SJCRH30 (cell line): ENCODE measurements around the gene ZNF497. TPM values are rescaled to one million over a fixed set of nuclear protein-coding genes. Genes with fewer than 3 reads are reported as not detected.
"Not testable (repeated sequence)": the region's sequence is repeated elsewhere in the genome, so short reads cannot be mapped to it uniquely, and the experiment has no call there.

Source experiments
- DNase-seq, 2 experiments: peaks; one replicate each; pipeline ENCODE4 v3.0.0-alpha.2; 2015 to 2020
- H3K27ac ChIP-seq: fragments of 250-450 bp; sonication (Bioruptor Pico); 2 replicates; pipeline ENCODE4 v1.5.1; 2020; ENCODE audit warnings: mild to moderate bottlenecking, moderate library complexity
- H3K27me3 ChIP-seq: fragments of 250-450 bp; sonication (Bioruptor Pico); 2 replicates; pipeline ENCODE4 v1.5.1; 2020; ENCODE audit warnings: mild to moderate bottlenecking, moderate library complexity
- H3K36me3 ChIP-seq: fragments of 250-450 bp; sonication (Bioruptor Pico); 2 replicates; pipeline ENCODE4 v1.5.1; 2020; ENCODE audit warnings: mild to moderate bottlenecking, moderate library complexity
- H3K4me1 ChIP-seq: fragments of 250-450 bp; sonication (Bioruptor Pico); 2 replicates; pipeline ENCODE4 v1.5.1; 2020; ENCODE audit warnings: mild to moderate bottlenecking, moderate library complexity
- H3K4me3 ChIP-seq: fragments of 250-450 bp; sonication (Bioruptor Pico); 2 replicates; pipeline ENCODE4 v1.5.1; 2020; ENCODE audit warnings: mild to moderate bottlenecking, moderate library complexity
- H3K9me3 ChIP-seq: fragments of 250-450 bp; sonication (Bioruptor Pico); replicated peaks from 2 replicates; pipeline ENCODE4 v1.5.1; 2020; ENCODE audit warnings: mild to moderate bottlenecking, moderate library complexity
- total RNA-seq: library from RNA; depleted of rRNA; stranded (reverse); fragments of >200 nt; shearing (Covaris generic); gene quantifications from 2 replicates; pipeline ENCODE4 v1.2.3, GENCODE V29; 2014

The ZNF497 gene
- total RNA-seq, 1 experiment from 2014 or later: 0.45 TPM

- H3K4me1 ChIP-seq: no peaks in the 10 kb centered on the region
- peak; percentile 96 to 97 for DNase-seq
- peak within 1 kb of the TSS; percentile 70 for H3K27ac ChIP-seq
- H3K4me3 ChIP-seq: peak within 1 kb of the TSS; percentile 90
- H3K9me3 ChIP-seq: no peaks in the 10 kb centered on the region
- no peaks in the 10 kb centered on the region for H3K27me3 ChIP-seq
- H3K36me3 ChIP-seq: 0 out of 2 replicates have a peak, but pooled peaks cover 4% of the 10 kb centered on the region
These were observed 35.4 kb downstream of the ZNF497 start, which contains the start of gene ZSCAN22 for GRCh38 chr19:58326914-58327726. ZSCAN22 (plus strand) TSS chr19:58326994; CDS start chr19:58334803, 7,809 bp downstream.

- H3K36me3 ChIP-seq: 0 out of 2 replicates have a peak, but pooled peaks cover 4% of the 10 kb centered on the region
- no peak for DNase-seq
- peak overlapping the region; percentile 90 for H3K4me3 ChIP-seq
- no peaks in the 10 kb centered on the region for H3K27me3 ChIP-seq
- no peaks in the 10 kb centered on the region for H3K4me1 ChIP-seq
- peak overlapping the region; percentile 70; the same call in 1 of the 2 replicates for H3K27ac ChIP-seq
- no peaks in the 10 kb centered on the region for H3K9me3 ChIP-seq
These were observed 36.0 kb downstream of the ZNF497 start for GRCh38 chr19:58326501-58326913.

GRCh38 chr19:58325311-58326022, 37.1 kb downstream of the ZNF497 start:
- H3K4me1 ChIP-seq: no peaks in the 10 kb centered on the region
- no peak for DNase-seq
- H3K27me3 ChIP-seq: no peaks in the 10 kb centered on the region
- no peak overlapping the region for H3K4me3 ChIP-seq
- 0 out of 2 replicates have a peak, but pooled peaks cover 4% of the 10 kb centered on the region for H3K36me3 ChIP-seq
- no peaks in the 10 kb centered on the region for H3K9me3 ChIP-seq
- H3K27ac ChIP-seq: no peak overlapping the region

DNA sequence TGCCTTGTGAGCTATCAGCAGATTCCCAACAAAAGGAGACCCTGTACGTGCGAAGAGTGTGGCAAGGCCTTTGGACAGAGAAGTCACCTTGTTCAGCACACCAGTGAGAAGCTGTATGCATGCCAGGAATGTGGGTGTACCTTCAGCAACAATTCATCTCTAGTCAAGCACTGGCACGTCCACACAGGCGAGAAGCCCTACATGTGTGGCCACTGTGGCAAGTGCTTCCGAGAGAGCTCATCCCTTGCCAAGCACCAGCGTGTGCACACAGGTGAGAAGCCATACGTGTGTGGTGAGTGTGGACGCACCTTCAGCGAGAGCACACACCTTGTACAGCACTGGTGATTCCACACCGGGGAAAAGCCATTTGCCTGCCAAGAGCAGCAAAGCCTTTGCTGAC, 43.3 kb downstream of the ZNF497 start:
- Histone ChIP-seq H3K27ac (no peak overlapping the region), H3K4me3 (no peak overlapping the region), H3K4me1 (no peaks in the 10 kb centered on the region), H3K9me3 (no peaks in the 10 kb centered on the region), H3K27me3 (no peaks in the 10 kb centered on the region), H3K36me3 (peaks cover 15% of the 10 kb centered on the region)
- DNase-seq: no peak

- Histone ChIP-seq H3K4me3 (no peak overlapping the region), H3K27me3 (no peaks in the 10 kb centered on the region), H3K36me3 (peaks cover 23% of the 10 kb centered on the region), H3K27ac (no peak overlapping the region), H3K4me1 (no peaks in the 10 kb centered on the region), H3K9me3 (no peaks in the 10 kb centered on the region; the same call in 1 of the 2 replicates)
- DNase-seq: no peak
These were observed 44.3 kb downstream of the ZNF497 start for GRCh38 chr19:58318297-58318696.

- peak; percentile 25 to 69 for DNase-seq
- Histone ChIP-seq H3K4me3 (no peak overlapping the region), H3K36me3 (peaks cover 30% of the 10 kb centered on the region), H3K4me1 (no peaks in the 10 kb centered on the region), H3K27me3 (no peaks in the 10 kb centered on the region), H3K9me3 (no peaks in the 10 kb centered on the region; the same call in 1 of the 2 replicates), H3K27ac (no peak overlapping the region)
These were observed 45.0 kb downstream of the ZNF497 start for GRCh38 chr19:58317476-58318072.

- Histone ChIP-seq H3K27me3 (no peaks in the 10 kb centered on the region), H3K36me3 (peaks cover 47% of the 10 kb centered on the region), H3K27ac (no peak overlapping the region)
These were observed 47.0 kb downstream of the ZNF497 start for GRCh38 chr19:58315580-58315979.

DNA sequence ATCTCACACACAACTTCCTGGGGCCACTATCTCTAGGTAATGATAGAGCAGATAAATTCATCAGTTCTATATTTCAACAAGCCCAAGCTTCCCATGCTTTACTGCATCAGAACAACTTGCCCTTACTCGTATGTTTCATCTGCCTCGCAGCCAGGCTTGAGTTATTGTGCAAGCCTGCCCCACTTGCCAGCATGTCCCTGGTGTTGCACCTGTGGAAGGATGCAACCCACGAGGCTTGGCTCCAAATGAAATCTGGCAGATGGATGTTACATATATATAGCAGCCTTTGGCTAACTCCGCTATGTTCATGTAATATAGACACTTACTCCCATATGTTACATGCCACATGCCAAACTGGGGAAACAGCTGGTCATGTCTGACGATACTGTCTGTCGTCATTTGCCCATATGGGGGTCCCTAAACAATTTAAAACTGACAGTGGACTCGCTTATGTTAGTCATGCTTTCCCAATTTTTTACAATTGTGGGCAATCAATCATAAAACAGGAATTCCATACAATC, 51.1 kb downstream of the ZNF497 start:
- no peaks in the 10 kb centered on the region for H3K4me1 ChIP-seq
- peaks cover 82% of the 10 kb centered on the region for H3K36me3 ChIP-seq
- H3K27me3 ChIP-seq: no peaks in the 10 kb centered on the region
- H3K27ac ChIP-seq: no peak overlapping the region
- no peak for DNase-seq
- H3K9me3 ChIP-seq: peaks cover 7% of the 10 kb centered on the region
- no peak overlapping the region for H3K4me3 ChIP-seq

More at GRCh38 chr19:58315580-58315979, 47.0 kb downstream of the ZNF497 start:
- H3K4me1 ChIP-seq: no peaks in the 10 kb centered on the region
- no peaks in the 10 kb centered on the region; the same call in 1 of the 2 replicates for H3K9me3 ChIP-seq
- no peak for DNase-seq
- no peak overlapping the region for H3K4me3 ChIP-seq

- H3K27ac ChIP-seq, H3K4me1 ChIP-seq, DNase-seq, H3K4me3 ChIP-seq, H3K27me3 ChIP-seq: not testable (repeated sequence)
- H3K36me3 ChIP-seq: peaks cover 86% of the 10 kb centered on the region
- H3K9me3 ChIP-seq: peaks cover 10% of the 10 kb centered on the region
These were observed 51.9 kb downstream of the ZNF497 start for GRCh38 chr19:58310685-58311084.

DNA sequence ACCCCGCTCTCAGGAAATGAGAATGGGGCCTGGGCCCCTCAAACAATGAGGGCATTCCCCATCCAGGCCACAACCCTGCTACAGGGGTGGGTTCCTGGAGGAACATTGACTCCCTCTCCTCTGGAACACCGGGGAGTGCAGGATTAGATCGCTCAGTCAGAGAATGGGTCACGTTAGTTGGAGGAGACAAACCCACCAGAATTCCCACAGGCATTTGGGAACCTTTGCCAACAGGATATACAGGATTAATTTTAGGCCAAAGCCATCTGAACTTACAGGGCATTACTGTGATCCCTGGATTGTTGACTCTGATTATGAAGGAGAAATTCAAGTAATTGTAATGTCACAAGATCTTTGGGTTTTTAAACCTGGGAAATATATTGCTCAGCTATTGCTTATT, 54.8 kb downstream of the ZNF497 start:
- no peak for DNase-seq
- Histone ChIP-seq H3K4me3 (no peak overlapping the region), H3K27ac (no peak overlapping the region), H3K4me1 (no peaks in the 10 kb centered on the region), H3K9me3 (peaks cover 10% of the 10 kb centered on the region), H3K27me3 (no peaks in the 10 kb centered on the region), H3K36me3 (peaks cover 61% of the 10 kb centered on the region)

GRCh38 chr19:58305932-58306323, 56.6 kb downstream of the ZNF497 start:
- H3K4me3 ChIP-seq: peak overlapping the region; percentile 80
- H3K27me3 ChIP-seq: no peaks in the 10 kb centered on the region
- H3K27ac ChIP-seq: peak overlapping the region; percentile 49; the same call in 1 of the 2 replicates
- peaks cover 10% of the 10 kb centered on the region for H3K9me3 ChIP-seq
- H3K36me3 ChIP-seq: peaks cover 61% of the 10 kb centered on the region
- no peak for DNase-seq
- no peaks in the 10 kb centered on the region for H3K4me1 ChIP-seq

DNA sequence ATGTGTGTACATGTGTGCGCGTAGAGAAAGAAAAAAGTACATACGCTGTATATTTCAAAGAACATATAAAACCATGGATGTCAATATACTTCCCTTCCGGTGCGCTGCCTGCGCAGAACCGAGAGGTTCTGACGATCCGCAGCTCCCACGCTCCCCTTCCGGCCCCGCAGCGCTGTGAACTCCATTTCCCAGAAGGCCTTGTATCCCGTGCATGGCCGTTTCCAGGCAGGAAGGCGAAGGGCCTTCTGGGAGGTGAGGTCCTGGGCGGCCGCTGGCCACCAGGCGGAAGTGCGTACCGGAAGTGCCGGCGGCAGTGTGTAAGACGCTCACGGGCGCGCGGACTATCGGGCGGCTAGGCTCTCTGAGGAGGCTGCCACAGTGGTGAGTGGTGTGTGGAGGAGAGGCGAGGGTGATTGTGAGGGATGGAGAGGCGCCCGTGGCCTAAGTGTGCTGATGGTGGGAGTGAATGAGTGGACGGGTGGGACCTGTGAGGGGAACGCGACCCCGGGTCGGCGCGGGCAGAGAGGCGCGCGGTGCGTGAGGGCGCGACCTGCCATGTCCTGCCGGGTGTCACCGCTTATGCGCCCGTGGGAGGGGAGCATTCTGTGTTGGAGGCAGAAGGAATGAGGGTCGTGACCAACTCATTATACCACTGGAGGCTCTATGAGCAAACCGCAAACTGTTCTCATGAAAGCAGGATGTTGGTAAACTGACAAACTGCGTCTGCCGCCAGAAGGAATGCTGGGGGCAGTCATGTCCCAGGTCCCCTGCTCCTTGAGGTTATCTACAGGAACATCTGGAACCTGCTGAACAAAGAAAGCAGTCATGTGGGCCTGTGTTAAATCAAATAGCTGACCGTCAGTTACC, 57.3 kb downstream of the ZNF497 start, which contains the start of gene ERVK3-1:
TSS of gene ERVK3-1 (plus strand) at position 313 of the 867 bp plus-strand sequence. CDS start 6,792 bp downstream, outside the sequence.
- H3K36me3 ChIP-seq: peaks cover 64% of the 10 kb centered on the region
- no peaks in the 10 kb centered on the region for H3K4me1 ChIP-seq
- no peaks in the 10 kb centered on the region for H3K27me3 ChIP-seq
- peaks cover 10% of the 10 kb centered on the region for H3K9me3 ChIP-seq
- peak; percentile 94 to 96 for DNase-seq
- peak within 1 kb of the TSS; percentile 49 for H3K27ac ChIP-seq
- H3K4me3 ChIP-seq: peak within 1 kb of the TSS; percentile 80

DNA sequence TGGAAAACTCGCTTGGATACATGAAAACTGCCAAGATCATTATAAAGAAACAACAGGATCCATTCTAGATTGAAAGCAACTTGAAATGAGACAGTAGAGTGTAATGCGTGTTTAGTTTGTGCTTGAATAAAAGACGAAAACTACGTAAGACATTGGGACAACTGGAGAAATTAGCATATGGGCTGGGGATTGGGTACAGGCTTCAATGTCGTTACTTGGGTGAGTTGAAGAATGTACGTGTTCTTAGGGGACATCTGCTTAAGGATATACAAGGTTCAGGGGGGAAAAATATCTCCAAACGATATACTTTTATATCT, 57.8 kb downstream of the ZNF497 start:
- H3K9me3 ChIP-seq: peaks cover 10% of the 10 kb centered on the region
- H3K4me1 ChIP-seq: no peaks in the 10 kb centered on the region
- H3K27me3 ChIP-seq: no peaks in the 10 kb centered on the region
- H3K27ac ChIP-seq: no peak overlapping the region
- no peak for DNase-seq
- peak overlapping the region; percentile 80 for H3K4me3 ChIP-seq
- H3K36me3 ChIP-seq: peaks cover 65% of the 10 kb centered on the region
